Activated effector memory CD4-positive, alpha-beta T cell treated with Interleukin-2 at 50 U/mL for 16 hours (primary cell): ENCODE results near the gene CAMTA1.
"Not testable (repeated sequence)": the region's sequence is repeated elsewhere in the genome, so short reads cannot be mapped to it uniquely, and the experiment has no call there.

Experiments
- DNase-seq: peaks from one replicate; pipeline ENCODE4 v3.0.0-alpha.2; 2020

CAMTA1 gene

GRCh38 chr1:6912518-6912917 is 127.3 kb downstream of the CAMTA1 start:
- DNase-seq: no peak

- DNase-seq: no peak
Measured at GRCh38 chr1:6913086-6913485, 127.8 kb downstream of the CAMTA1 start.

DNA sequence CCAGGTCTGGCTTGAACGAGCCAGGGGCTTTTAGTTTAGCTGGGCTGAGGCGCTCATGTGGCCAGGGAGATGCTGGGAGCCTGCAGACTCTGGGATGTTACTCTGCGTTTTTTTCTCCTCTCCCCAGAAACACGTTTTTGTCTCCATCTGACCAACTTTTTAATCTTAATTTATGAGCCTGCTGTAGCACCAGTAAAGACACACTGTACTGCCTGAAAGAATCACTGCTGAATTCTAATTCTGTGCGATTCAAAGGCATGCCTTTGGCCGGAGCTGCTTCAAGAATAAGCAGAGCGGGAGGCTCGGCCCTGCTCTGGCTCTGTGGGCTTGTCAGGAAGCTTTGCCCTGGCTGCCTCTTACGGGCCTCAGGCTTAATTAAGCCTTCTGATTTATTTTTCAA is 129.5 kb downstream of the CAMTA1 start:
- DNase-seq: no peak

- no peak for DNase-seq
Measured at GRCh38 chr1:6915999-6916565, 130.8 kb downstream of the CAMTA1 start.

GRCh38 chr1:6917067-6917466 is 131.8 kb downstream of the CAMTA1 start:
- DNase-seq: no peak

GRCh38 chr1:6918186-6918924 is 133.1 kb downstream of the CAMTA1 start:
- DNase-seq: no peak

- DNase-seq: no peak
Measured at GRCh38 chr1:6918925-6919511, 133.8 kb downstream of the CAMTA1 start.

GRCh38 chr1:6921506-6921905 is 136.3 kb downstream of the CAMTA1 start:
- not testable (repeated sequence) for DNase-seq

DNA sequence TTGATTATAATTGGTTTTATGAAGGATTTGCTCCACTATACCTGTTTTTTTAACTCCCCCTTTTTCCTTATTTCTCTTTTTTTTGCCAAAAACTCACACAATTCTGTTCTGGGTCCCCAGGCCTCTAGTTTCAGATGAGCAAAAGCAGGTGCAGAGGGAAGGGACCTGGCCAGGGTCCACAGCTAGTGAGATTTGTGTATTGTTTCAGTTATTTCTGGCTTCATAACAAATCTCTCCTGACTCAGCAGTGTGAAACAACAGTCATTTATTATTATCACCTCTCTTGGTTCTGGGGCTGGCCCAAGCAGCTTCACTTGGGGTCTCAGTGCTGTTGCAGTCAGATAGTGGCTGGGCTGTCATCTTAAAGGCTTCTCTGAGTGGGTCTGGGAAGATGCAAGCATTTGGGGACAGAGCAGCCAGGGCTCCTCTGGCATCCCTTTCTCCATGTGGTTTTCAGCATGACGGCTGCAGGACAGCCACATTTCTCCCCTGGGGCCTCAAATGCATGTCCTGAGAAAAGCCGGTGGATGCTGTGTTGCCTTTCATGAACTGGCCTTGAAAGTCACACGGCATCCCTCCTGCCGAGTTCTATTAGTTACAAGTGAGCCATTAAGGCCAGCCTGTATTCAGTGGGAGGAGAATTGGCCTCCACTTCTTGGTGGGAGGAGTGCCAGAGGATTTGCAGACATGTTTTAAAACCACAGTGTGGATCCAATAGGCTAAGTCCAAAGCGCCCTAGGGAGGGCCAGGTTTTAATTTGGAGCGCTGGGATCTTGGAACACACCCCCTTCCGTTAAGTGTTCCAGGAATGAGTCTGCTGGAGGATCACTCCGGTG is 137.1 kb downstream of the CAMTA1 start:
- DNase-seq: no peak

DNA sequence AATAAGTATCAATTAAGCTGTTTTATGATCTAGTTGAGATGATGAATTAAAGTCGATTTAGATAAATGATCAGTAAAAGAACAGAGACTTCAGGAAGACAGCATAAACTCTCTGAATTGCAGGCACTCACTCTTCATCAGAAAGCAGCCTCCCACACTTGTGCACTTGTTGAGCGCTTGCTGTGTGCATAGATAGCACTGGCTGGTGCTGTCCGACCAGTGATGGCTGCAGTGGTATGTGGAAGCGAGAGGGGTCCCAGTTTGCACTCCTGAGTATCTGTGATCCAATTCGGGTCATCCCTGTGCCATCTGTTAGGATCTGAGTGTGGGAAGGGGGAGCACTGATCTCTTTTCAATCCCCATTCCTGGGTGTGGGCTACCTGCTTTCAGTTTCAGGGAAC is 137.8 kb downstream of the CAMTA1 start:
- DNase-seq: no peak

DNA sequence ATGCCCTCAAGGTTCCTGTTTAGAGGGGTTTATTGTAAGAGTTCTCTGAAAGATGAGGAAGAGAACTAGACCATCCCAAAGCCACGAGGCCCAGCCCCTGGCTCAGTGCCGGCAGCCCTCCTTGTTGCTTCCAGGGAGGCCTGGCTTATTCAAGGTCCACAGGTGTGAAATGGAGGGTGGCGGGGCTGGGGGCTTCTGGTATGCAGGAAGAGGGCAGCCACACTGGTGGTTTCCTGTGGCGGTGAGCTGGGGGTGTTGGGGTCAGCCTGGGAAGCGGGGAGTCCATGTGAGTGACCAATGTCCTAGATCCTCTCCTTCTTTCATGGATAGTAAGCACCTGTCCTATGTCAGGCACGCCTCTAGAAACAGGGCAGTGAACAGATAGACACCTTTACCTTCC is 138.2 kb downstream of the CAMTA1 start:
- DNase-seq: no peak

DNA sequence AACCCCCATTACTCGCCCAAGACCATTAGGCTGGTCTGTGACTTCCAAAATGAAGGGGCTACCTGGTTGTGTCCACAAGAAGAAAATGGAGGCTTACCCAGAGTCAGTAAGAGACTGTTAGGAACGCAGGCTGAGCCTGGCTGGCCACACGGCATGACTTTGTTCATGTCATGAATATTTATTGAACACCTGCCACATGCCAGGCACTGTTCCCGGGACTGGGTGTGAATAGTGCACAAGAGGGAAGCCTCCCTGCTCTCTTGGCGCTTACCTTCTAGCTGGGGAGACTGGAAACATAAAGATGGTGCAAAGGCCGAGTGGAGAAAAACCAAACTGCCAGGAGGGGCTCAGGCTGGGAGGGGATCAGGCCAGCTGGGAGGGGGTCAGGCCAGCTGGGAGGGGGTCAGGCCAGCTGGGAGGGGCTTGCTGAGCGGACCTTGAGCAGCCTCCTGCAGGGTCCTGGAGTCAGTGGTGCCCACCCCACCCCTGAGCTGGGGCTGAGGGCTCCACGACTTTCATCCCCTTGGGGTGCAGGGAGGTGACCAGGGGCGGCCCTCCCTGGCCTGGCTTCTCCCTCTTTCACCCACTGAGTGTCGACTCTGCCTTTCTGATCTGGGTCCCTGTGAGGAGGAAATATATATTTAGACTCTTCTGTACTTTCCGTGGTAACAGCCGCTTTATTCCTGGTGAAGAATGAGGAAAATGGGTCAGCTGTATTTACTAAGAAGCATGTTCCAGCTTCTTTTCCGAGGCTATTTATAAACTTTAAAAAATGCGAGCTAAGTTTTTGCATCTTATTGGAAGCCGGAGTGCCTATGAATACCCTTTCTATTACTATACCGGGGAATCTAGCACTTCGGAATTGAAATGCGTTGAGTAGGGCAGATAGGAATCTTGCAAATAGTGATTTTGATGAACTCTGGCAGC is 139.0 kb downstream of the CAMTA1 start:
- DNase-seq: no peak

DNA sequence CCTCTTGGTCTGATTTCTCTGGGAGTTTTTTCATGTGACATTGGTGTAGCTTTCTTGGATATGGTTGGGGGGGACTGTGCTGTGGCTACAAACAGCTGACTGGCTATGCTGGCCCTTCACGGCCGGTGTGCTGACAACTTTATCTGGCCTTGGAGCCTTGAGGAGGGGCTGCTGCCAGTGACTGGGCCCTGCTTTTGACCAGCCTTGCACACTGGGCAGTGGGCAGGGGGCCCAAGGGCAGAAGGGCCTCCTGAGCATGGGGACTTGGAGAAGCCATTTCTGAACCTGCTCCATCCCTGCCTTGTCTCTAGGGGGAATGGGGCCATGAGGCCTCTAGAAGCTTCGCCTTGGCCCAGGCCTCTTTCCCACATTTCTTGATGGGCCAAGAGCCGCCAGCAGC is 139.6 kb downstream of the CAMTA1 start:
- DNase-seq: no peak

GRCh38 chr1:6927626-6928025 is 142.4 kb downstream of the CAMTA1 start:
- no peak for DNase-seq

GRCh38 chr1:6928106-6928885 is 143.0 kb downstream of the CAMTA1 start:
- no peak for DNase-seq

- DNase-seq: no peak
Measured at GRCh38 chr1:6930732-6931300, 145.6 kb downstream of the CAMTA1 start.

DNA sequence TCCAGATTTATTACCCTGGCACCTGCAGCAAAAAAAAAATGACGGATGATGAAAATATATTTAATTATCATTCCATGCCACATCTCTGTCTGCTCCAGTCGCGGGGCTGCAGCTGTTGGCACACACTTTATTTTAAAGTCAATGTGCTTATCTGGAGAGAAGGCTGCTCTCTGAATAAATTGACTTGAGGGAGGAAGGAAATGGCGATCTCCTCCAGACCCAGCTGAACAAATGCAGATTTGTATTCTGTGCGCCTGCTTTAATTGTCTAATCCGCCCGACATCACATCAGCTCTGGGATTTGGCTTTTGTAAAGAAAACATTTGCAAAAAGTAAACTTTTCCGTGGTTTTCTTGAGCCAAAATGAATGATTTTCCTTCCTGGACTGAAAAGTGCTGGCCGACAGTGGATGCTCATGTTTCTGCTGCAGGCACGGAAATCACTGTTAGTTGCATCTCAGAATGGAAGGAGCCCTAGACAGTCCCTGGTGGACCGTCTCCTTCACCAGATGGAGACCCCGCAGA is 150.2 kb downstream of the CAMTA1 start:
- no peak for DNase-seq

DNA sequence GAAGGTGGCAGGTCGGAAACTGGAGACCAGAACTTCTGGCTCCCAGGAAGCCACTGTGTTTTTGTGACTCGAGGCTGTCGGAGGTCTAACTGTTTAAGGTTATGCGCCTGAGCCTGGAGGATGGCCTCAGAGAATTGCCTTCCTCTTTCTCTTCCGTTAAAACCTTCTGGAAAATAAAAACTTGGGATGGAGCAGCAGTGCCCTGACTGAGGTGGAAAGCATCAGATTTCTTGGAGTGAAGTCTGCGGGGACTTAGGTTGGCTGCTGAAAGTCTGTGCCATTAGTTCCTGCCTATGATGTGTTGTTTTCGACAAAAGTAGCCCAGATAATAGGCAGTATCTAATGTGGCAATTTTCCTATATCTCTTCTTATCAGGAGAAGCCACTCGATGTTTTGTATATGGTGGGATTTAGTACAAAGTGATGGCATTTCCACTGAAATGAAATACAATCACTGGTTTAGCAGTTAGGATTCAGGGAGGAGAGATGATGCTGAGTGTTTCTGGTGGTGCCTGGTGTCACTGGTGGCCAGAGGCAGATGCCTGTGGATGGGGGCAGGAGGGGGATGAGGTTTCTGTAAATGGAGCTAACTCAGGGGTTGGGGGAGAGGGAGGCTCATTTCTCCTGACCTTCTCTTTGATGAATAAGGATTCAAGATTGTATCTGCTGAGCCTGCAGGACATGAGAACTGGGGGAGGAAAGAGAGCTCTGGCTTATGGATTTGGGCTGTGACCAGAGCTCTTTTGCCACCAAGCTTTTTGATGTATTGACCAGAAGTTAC is 150.8 kb downstream of the CAMTA1 start:
- DNase-seq: no peak

- no peak for DNase-seq
Measured at GRCh38 chr1:6937048-6937447, 151.8 kb downstream of the CAMTA1 start.

DNA sequence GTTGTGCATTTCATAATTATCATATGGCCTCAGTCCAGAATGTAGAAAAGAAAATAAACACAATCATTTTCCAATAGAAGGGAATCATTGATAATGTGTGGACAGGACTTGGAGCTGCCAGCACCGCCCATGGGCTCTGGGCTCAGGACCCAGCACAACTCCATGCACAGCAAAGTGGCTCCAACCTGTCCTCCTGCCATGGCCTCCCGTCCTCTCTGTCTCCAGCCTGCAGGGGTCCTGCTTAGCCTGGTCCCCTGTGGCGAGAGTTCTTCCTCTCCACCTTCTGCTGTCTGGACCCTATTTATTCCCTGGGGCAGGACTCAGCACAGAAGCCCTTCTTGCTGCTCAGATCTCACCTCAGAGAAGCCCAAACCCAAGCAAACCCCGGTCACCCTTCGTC is 154.1 kb downstream of the CAMTA1 start:
- no peak for DNase-seq
